Right forelimb (tissue), 1 donor: ENCODE measurements around the gene HERPUD1.
"Not testable (repeated sequence)": the region's sequence is repeated elsewhere in the genome, so short reads cannot be mapped to it uniquely, and the experiment has no call there.

Experiments
- DNase-seq: peaks from one replicate; pipeline ENCODE4 v3.0.0-alpha.2; 2018

HERPUD1 gene

GRCh38 chr16:56911771-56912571 is 20.0 kb upstream of the HERPUD1 start:
- no peak for DNase-seq

GRCh38 chr16:56912746-56913708 is 18.9 kb upstream of the HERPUD1 start:
- no peak for DNase-seq

- no peak for DNase-seq
These were observed 17.0 kb upstream of the HERPUD1 start for GRCh38 chr16:56914896-56915295.

- DNase-seq, result no peak
These were observed 16.4 kb upstream of the HERPUD1 start for GRCh38 chr16:56915336-56916119.

GRCh38 chr16:56916571-56917403 is 15.2 kb upstream of the HERPUD1 start:
- DNase-seq, result no peak

- DNase-seq, result no peak
These were observed 13.4 kb upstream of the HERPUD1 start for GRCh38 chr16:56918467-56919012.

- DNase-seq, result no peak
These were observed 12.7 kb upstream of the HERPUD1 start for GRCh38 chr16:56919099-56919800.

- no peak for DNase-seq
These were observed 10.4 kb upstream of the HERPUD1 start for GRCh38 chr16:56921571-56921970.

GRCh38 chr16:56923481-56924091 is 8.4 kb upstream of the HERPUD1 start:
- no peak for DNase-seq

- DNase-seq, result no peak
These were observed 4.5 kb upstream of the HERPUD1 start for GRCh38 chr16:56927471-56927870.

- DNase-seq, result no peak
These were observed 2.3 kb upstream of the HERPUD1 start for GRCh38 chr16:56929639-56930038.

- DNase-seq, result no peak
These were observed 1.3 kb upstream of the HERPUD1 start for GRCh38 chr16:56930486-56931270.

GRCh38 chr16:56931271-56931891 is 561 bp upstream of the HERPUD1 start:
- DNase-seq, result peak; percentile 63

GRCh38 chr16:56932721-56933619 is 1.0 kb downstream of the HERPUD1 start:
- peak; percentile 78 for DNase-seq

- DNase-seq, result no peak
These were observed 2.1 kb downstream of the HERPUD1 start for GRCh38 chr16:56933828-56934598.

- DNase-seq, result not testable (repeated sequence)
These were observed 2.7 kb downstream of the HERPUD1 start for GRCh38 chr16:56934599-56935145.

- DNase-seq, result no peak
These were observed 3.3 kb downstream of the HERPUD1 start for GRCh38 chr16:56935201-56935600.
